Ovary (tissue), 3 donors: ENCODE results near the gene ITPR3.

ENCODE experiments used
- CTCF ChIP-seq, 3 donors: fragments of 450-650 bp in 2 of 3; fragments of 200-600 bp in 1 of 3; IDR thresholded peaks; one replicate each; pipeline versions ENCODE4 v1.5.1 to v1.8.0; 2016 to 2022; ENCODE audit warnings: antibody characterized with exemption in 3 of 3, mild to moderate bottlenecking in 1 of 3
- POLR2A ChIP-seq: fragments of 450-650 bp; IDR thresholded peaks from one replicate; pipeline ENCODE4 v1.6.1; 2017; ENCODE audit warnings: antibody characterized with exemption, mild to moderate bottlenecking, moderate library complexity
- donor health status: DM: no; HTN: no; CAD: no.

- no peak for TF ChIP-seq CTCF (IDR thresholded peaks at IDR 0.05)
- TF ChIP-seq POLR2A, result no peak
Measured at GRCh38 chr6:33581186-33581585, 39.9 kb upstream of the ITPR3 start.
